Measurements from ENCODE around the gene DDA1. TPM values are rescaled to one million over a fixed set of nuclear protein-coding genes. Genes with fewer than 3 reads are reported as not detected.
A peak's percentile ranks its signal among the peaks of the same experiment; 100 is the strongest.

Gene DDA1
- total and polyA plus RNA-seq, 2 of the 13 experiments (the other 11 are each of a cell fraction or from before 2014, with no cell fraction given) = 24.5 to 26.0 TPM

DNA sequence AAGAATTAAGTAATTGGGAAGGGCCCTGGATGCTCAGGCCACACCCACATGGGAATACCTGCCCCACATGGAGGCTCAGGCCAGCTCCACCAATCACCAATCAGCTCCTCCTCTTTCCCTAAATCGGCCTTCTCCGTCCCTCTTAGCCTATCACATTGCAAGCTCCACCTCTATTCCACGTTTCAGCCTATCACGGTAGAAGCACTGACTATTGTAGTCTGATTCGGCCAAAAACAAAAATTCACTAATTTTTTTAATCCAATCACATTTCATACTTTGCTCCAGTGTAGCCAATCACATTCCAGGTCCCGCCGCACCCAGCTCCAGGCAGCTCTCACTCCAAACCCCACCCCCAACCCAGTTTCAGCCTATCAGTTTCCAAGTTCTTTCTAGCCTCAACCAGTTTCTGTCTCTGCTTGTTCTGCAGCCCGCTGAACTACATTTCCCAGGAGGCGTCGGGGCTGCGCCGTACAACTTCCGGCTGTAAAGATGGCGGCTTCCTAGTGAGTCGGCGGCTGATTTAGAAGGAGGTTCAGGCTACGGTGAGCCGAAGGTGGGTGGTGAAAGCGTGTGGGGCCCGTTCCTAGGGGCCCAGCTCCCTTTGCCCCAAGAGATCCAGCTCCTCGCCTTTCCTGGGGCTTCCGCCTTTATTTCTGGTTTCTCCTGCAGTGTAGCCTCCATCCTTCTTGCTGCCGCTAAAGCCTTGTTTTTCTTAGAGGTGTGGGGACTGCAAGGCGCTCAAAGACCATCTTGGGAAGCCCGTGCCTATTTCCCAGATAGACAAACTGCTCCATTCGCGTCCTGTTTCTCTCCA is 42.2 kb upstream of the DDA1 start, which contains the start of gene BABAM1 (continued):
- TF ChIP-seq, protein P1, sequence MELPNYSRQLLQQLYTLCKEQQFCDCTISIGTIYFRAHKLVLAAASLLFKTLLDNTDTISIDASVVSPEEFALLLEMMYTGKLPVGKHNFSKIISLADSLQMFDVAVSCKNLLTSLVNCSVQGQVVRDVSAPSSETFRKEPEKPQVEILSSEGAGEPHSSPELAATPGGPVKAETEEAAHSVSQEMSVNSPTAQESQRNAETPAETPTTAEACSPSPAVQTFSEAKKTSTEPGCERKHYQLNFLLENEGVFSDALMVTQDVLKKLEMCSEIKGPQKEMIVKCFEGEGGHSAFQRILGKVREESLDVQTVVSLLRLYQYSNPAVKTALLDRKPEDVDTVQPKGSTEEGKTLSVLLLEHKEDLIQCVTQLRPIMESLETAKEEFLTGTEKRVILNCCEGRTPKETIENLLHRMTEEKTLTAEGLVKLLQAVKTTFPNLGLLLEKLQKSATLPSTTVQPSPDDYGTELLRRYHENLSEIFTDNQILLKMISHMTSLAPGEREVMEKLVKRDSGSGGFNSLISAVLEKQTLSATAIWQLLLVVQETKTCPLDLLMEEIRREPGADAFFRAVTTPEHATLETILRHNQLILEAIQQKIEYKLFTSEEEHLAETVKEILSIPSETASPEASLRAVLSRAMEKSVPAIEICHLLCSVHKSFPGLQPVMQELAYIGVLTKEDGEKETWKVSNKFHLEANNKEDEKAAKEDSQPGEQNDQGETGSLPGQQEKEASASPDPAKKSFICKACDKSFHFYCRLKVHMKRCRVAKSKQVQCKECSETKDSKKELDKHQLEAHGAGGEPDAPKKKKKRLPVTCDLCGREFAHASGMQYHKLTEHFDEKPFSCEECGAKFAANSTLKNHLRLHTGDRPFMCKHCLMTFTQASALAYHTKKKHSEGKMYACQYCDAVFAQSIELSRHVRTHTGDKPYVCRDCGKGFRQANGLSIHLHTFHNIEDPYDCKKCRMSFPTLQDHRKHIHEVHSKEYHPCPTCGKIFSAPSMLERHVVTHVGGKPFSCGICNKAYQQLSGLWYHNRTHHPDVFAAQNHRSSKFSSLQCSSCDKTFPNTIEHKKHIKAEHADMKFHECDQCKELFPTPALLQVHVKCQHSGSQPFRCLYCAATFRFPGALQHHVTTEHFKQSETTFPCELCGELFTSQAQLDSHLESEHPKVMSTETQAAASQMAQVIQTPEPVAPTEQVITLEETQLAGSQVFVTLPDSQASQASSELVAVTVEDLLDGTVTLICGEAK (IDR thresholded peaks at IDR 0.05) = peak; percentile 46; the same call in 1 of the 2 replicates
- TF ChIP-seq, protein P1 (CRISPR knock-in tag; IDR thresholded peaks at IDR 0.05) = no peak
- TF ChIP-seq SMAD9 (CRISPR knock-in tag; IDR thresholded peaks at IDR 0.05) (no peak), MYC (CRISPR knock-in tag; IDR thresholded peaks at IDR 0.05; ENCODE audit: borderline replicate concordance) (peak; percentile 41; the same call in 1 of the 2 replicates), KDM5A (IDR thresholded peaks at IDR 0.05; ENCODE audit: borderline replicate concordance, low read length) (peak; percentile 97), JUN (CRISPR knock-in tag; IDR thresholded peaks at IDR 0.05) (no peak), ZNF598 (CRISPR knock-in tag; IDR thresholded peaks at IDR 0.05; ENCODE audit: borderline replicate concordance) (peak; percentile 50; the same call in 1 of the 2 replicates), CBFB (CRISPR knock-in tag; IDR thresholded peaks at IDR 0.05) (no peak), ZMYM4 (CRISPR knock-in tag; IDR thresholded peaks at IDR 0.05) (peak; percentile 34; the same call in 1 of the 2 replicates), SP2 (CRISPR knock-in tag; IDR thresholded peaks at IDR 0.05) (peak; percentile 83), RFXAP (CRISPR knock-in tag; IDR thresholded peaks at IDR 0.05; ENCODE audit: borderline replicate concordance) (peak; percentile 94), ZKSCAN5 (CRISPR knock-in tag; IDR thresholded peaks at IDR 0.05) (no peak), SIN3B (IDR thresholded peaks at IDR 0.05; ENCODE audit: low read length) (peak; percentile 94), ZNF891 (CRISPR knock-in tag; IDR thresholded peaks at IDR 0.05) (0 out of 2 replicates have a peak, but pooled peaks have one; percentile 32), SMARCC2 (IDR thresholded peaks at IDR 0.05) (no peak)
- TF ChIP-seq, protein P2, sequence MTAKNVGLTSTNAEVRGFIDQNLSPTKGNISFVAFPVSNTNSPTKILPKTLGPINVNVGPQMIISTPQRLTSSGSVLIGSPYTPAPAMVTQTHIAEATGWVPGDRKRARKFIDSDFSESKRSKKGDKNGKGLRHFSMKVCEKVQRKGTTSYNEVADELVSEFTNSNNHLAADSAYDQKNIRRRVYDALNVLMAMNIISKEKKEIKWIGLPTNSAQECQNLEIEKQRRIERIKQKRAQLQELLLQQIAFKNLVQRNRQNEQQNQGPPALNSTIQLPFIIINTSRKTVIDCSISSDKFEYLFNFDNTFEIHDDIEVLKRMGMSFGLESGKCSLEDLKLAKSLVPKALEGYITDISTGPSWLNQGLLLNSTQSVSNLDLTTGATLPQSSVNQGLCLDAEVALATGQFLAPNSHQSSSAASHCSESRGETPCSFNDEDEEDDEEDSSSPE (CRISPR knock-in tag; IDR thresholded peaks at IDR 0.05) = peak; percentile 67
- TF ChIP-seq, protein P3, sequence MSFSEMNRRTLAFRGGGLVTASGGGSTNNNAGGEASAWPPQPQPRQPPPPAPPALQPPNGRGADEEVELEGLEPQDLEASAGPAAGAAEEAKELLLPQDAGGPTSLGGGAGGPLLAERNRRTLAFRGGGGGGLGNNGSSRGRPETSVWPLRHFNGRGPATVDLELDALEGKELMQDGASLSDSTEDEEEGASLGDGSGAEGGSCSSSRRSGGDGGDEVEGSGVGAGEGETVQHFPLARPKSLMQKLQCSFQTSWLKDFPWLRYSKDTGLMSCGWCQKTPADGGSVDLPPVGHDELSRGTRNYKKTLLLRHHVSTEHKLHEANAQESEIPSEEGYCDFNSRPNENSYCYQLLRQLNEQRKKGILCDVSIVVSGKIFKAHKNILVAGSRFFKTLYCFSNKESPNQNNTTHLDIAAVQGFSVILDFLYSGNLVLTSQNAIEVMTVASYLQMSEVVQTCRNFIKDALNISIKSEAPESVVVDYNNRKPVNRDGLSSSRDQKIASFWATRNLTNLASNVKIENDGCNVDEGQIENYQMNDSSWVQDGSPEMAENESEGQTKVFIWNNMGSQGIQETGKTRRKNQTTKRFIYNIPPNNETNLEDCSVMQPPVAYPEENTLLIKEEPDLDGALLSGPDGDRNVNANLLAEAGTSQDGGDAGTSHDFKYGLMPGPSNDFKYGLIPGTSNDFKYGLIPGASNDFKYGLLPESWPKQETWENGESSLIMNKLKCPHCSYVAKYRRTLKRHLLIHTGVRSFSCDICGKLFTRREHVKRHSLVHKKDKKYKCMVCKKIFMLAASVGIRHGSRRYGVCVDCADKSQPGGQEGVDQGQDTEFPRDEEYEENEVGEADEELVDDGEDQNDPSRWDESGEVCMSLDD (CRISPR knock-in tag; IDR thresholded peaks at IDR 0.05; ENCODE audit: borderline replicate concordance) = no peak
